Mesenchymal stem cell (in vitro differentiated cells and primary cell): Measurements from ENCODE around the gene BAZ1B.
A peak's percentile ranks its signal among the peaks of the same experiment; 100 is the strongest.

Experiments
- DNase-seq: peaks from one replicate; pipeline ENCODE4 v3.0.0-alpha.2; 2013
- H2AFZ ChIP-seq: one replicate; pipeline ENCODE4 v1.6.1; 2013; ENCODE audit warnings: low read depth, mild to moderate bottlenecking, control low read depth, inconsistent platforms, low read length, moderate library complexity
- H2AK5ac ChIP-seq: 2 replicates; pipeline ENCODE4 v1.6.1; 2013; ENCODE audit warnings: low read length, moderate library complexity, mild to moderate bottlenecking, inconsistent platforms; ENCODE audit not compliant: severe bottlenecking
- H2BK120ac ChIP-seq: one replicate; pipeline ENCODE4 v1.6.1; 2013; ENCODE audit warnings: low read depth, mild to moderate bottlenecking, inconsistent platforms, low read length, moderate library complexity
- H2BK12ac ChIP-seq, 2 experiments: one replicate each; pipeline ENCODE4 v1.6.1; 2013; ENCODE audit warnings: inconsistent platforms in 2 of 2, low read length in 2 of 2, mild to moderate bottlenecking in 2 of 2, moderate library complexity in 2 of 2, control low read depth in 1 of 2
- H2BK15ac ChIP-seq: one replicate; pipeline ENCODE4 v1.6.1; 2013; ENCODE audit warnings: mild to moderate bottlenecking, low read depth, inconsistent platforms; ENCODE audit not compliant: poor library complexity, severe bottlenecking
- H2BK5ac ChIP-seq: 2 replicates; pipeline ENCODE4 v1.6.1; 2013; ENCODE audit warnings: low read depth, mild to moderate bottlenecking, low read length, control low read depth, inconsistent platforms; ENCODE audit not compliant: poor library complexity, severe bottlenecking
- H3K14ac ChIP-seq, 2 experiments: one replicate each; pipeline ENCODE4 v1.6.1; 2013; ENCODE audit warnings: inconsistent platforms in 2 of 2, low read length in 2 of 2, control low read depth in 1 of 2, mild to moderate bottlenecking in 1 of 2, moderate library complexity in 1 of 2
- H3K18ac ChIP-seq, 2 experiments: one replicate each; pipeline ENCODE4 v1.6.1; 2013; ENCODE audit warnings: inconsistent platforms in 2 of 2, low read length in 2 of 2, control low read depth in 1 of 2, low read depth in 1 of 2, mild to moderate bottlenecking in 1 of 2
- H3K23ac ChIP-seq, 2 experiments: one replicate each; pipeline ENCODE4 v1.6.1; 2013; ENCODE audit warnings: inconsistent platforms in 2 of 2, low read length in 2 of 2, mild to moderate bottlenecking in 2 of 2, moderate library complexity in 2 of 2, control low read depth in 1 of 2
- H3K27ac ChIP-seq: 2 replicates; pipeline ENCODE4 v1.5.1; 2013; ENCODE audit warnings: mild to moderate bottlenecking, moderate library complexity, low read length, control low read depth, inconsistent platforms; ENCODE audit not compliant: poor library complexity, severe bottlenecking
- H3K27me3 ChIP-seq, 2 experiments: 2 replicates each; pipeline versions ENCODE4 v1.6.1 to v1.7.0; 2013; ENCODE audit warnings: low read length in 2 of 2, mild to moderate bottlenecking in 2 of 2, moderate library complexity in 2 of 2, control low read depth in 1 of 2, inconsistent platforms in 1 of 2; ENCODE audit not compliant: control insufficient read depth in 1 of 2, insufficient read depth in 1 of 2
- H3K36me3 ChIP-seq, 2 experiments: 2 replicates each; pipeline versions ENCODE4 v1.6.1 to v1.7.0; 2013; ENCODE audit warnings: low read length in 2 of 2, control low read depth in 1 of 2, inconsistent platforms in 1 of 2, low read depth in 1 of 2, mild to moderate bottlenecking in 1 of 2; ENCODE audit not compliant: insufficient read depth in 2 of 2, control insufficient read depth in 1 of 2
- H3K4ac ChIP-seq, 2 experiments: one replicate each; pipeline ENCODE4 v1.6.1; 2013; ENCODE audit warnings: inconsistent platforms in 2 of 2, low read length in 2 of 2, mild to moderate bottlenecking in 2 of 2, moderate library complexity in 2 of 2, control low read depth in 1 of 2, low read depth in 1 of 2
- H3K4me1 ChIP-seq: 2 replicates; pipeline ENCODE4 v1.6.1; 2013; ENCODE audit warnings: low read depth, low read length, control low read depth; ENCODE audit not compliant: control insufficient read depth, insufficient read depth
- H3K4me2 ChIP-seq: 2 replicates; pipeline ENCODE4 v1.6.1; 2013; ENCODE audit warnings: low read length, mild to moderate bottlenecking, inconsistent platforms; ENCODE audit not compliant: poor library complexity, severe bottlenecking
- H3K4me3 ChIP-seq, 2 experiments: 2 replicates each; pipeline versions ENCODE4 v1.5.1 to v1.7.0; 2013; ENCODE audit warnings: low read length in 2 of 2, mild to moderate bottlenecking in 2 of 2, control low read depth in 1 of 2, low read depth in 1 of 2; ENCODE audit not compliant: insufficient read depth in 1 of 2
- H3K79me1 ChIP-seq: replicated peaks from 2 replicates; pipeline ENCODE4 v1.6.1; 2013; ENCODE audit warnings: mild to moderate bottlenecking, control low read depth, low read length, inconsistent platforms; ENCODE audit not compliant: poor library complexity, severe bottlenecking
- H3K9ac ChIP-seq: 2 replicates; pipeline ENCODE4 v1.7.0; 2013; ENCODE audit warnings: mild to moderate bottlenecking, low read length, moderate library complexity
- H3K9me3 ChIP-seq: 2 replicates; pipeline ENCODE4 v1.7.0; 2013; ENCODE audit warnings: mild to moderate bottlenecking, low read length; ENCODE audit not compliant: control insufficient read depth
- H4K8ac ChIP-seq: one replicate; pipeline ENCODE4 v1.6.1; 2013; ENCODE audit warnings: inconsistent platforms, mild to moderate bottlenecking, low read length, moderate library complexity
- H4K91ac ChIP-seq: one replicate; pipeline ENCODE4 v1.6.1; 2013; ENCODE audit warnings: mild to moderate bottlenecking, low read length, inconsistent platforms
- WGBS: methylation state at CpG from one replicate; pipeline ENCODE4 v1.1.7; 2013; ENCODE audit warnings: mixed read lengths; 5-methylcytosine and 5-hydroxymethylcytosine counted together

Gene BAZ1B

GRCh38 chr7:73429622-73430505 lies 92.2 kb downstream of the BAZ1B start:
- H3K36me3 ChIP-seq = peaks cover 0 to 3% of the 10 kb centered on the region in 2 experiments
- no peak overlapping the region for H2AFZ ChIP-seq
- H3K4me2 ChIP-seq = no peak overlapping the region
- H4K91ac ChIP-seq = no peak overlapping the region
- no peak for DNase-seq
- H2BK12ac ChIP-seq = no peak overlapping the region
- no peak overlapping the region for H2BK5ac ChIP-seq
- H3K4me3 ChIP-seq = no peak overlapping the region
- no peak overlapping the region for H3K23ac ChIP-seq
- peaks cover 4% of the 10 kb centered on the region for H3K9me3 ChIP-seq
- H2AK5ac ChIP-seq = no peak overlapping the region
- no peaks in the 10 kb centered on the region for H3K79me1 ChIP-seq
- WGBS = 86% methylated on average over 5 of the region's 6 CpGs
- H3K14ac ChIP-seq = no peak overlapping the region
- no peak overlapping the region for H3K27ac ChIP-seq
- H2BK15ac ChIP-seq = no peak overlapping the region
- no peak overlapping the region for H3K18ac ChIP-seq
- peaks cover 6% of the 10 kb centered on the region for H3K4me1 ChIP-seq
- no peak overlapping the region for H3K9ac ChIP-seq
- no peak overlapping the region for H2BK120ac ChIP-seq
- H3K27me3 ChIP-seq = peaks cover 0 to 40% of the 10 kb centered on the region in 2 experiments
- H3K4ac ChIP-seq = no peak overlapping the region
- H4K8ac ChIP-seq = no peak overlapping the region

GRCh38 chr7:73429215-73429614 lies 92.9 kb downstream of the BAZ1B start:
- WGBS = 43% methylated on average over 17 of the region's 18 CpGs
- Histone ChIP-seq H3K36me3 (peaks cover 0 to 2% of the 10 kb centered on the region in 2 experiments), H3K79me1 (no peaks in the 10 kb centered on the region), H3K4ac (no peak overlapping the region), H2BK15ac (no peak overlapping the region), H3K18ac (no peak overlapping the region), H2AFZ (no peak overlapping the region), H3K4me2 (no peak overlapping the region), H2AK5ac (no peak overlapping the region), H3K23ac (no peak overlapping the region), H3K14ac (no peak overlapping the region), H2BK5ac (no peak overlapping the region), H4K91ac (no peak overlapping the region), H4K8ac (no peak overlapping the region), H3K9ac (no peak overlapping the region), H2BK12ac (no peak overlapping the region), H3K27ac (no peak overlapping the region), H2BK120ac (no peak overlapping the region), H3K4me1 (peaks cover 5% of the 10 kb centered on the region), H3K9me3 (no peaks in the 10 kb centered on the region), H3K27me3 (peaks cover 0 to 35% of the 10 kb centered on the region in 2 experiments), H3K4me3 (no peak overlapping the region)
- no peak for DNase-seq

GRCh38 chr7:73427902-73428787 lies 93.9 kb downstream of the BAZ1B start:
- no peak for DNase-seq
- H4K91ac ChIP-seq = no peak overlapping the region

GRCh38 chr7:73426016-73426415 lies 96.1 kb downstream of the BAZ1B start:
- Histone ChIP-seq H3K27ac (no peak overlapping the region), H3K36me3 (no peaks in the 10 kb centered on the region), H3K4me1 (peaks cover 7% of the 10 kb centered on the region), H2BK120ac (peak overlapping the region; percentile 15), H4K8ac (no peak overlapping the region), H2AK5ac (no peak overlapping the region), H4K91ac (no peak overlapping the region), H3K9ac (no peak overlapping the region), H3K4me2 (no peak overlapping the region), H2AFZ (no peak overlapping the region), H3K14ac (no peak overlapping the region), H2BK12ac (no peak overlapping the region), H3K4ac (no peak overlapping the region), H3K79me1 (no peaks in the 10 kb centered on the region), H2BK15ac (no peak overlapping the region), H3K9me3 (no peaks in the 10 kb centered on the region), H3K23ac (no peak overlapping the region), H3K27me3 (peaks cover 0 to 28% of the 10 kb centered on the region in 2 experiments), H3K18ac (no peak overlapping the region), H3K4me3 (no peak overlapping the region), H2BK5ac (no peak overlapping the region)
- 94% methylated on average over 8 of the region's 8 CpGs for WGBS
- DNase-seq = no peak

More at GRCh38 chr7:73427902-73428787, 93.9 kb downstream of the BAZ1B start:
- Histone ChIP-seq H2AK5ac (no peak overlapping the region), H2BK15ac (no peak overlapping the region), H3K18ac (no peak overlapping the region), H3K27ac (no peak overlapping the region), H3K4me1 (peaks cover 7% of the 10 kb centered on the region), H3K4ac (no peak overlapping the region), H3K9ac (no peak overlapping the region), H2AFZ (no peak overlapping the region), H3K4me3 (no peak overlapping the region), H2BK5ac (no peak overlapping the region), H3K23ac (no peak overlapping the region), H3K9me3 (no peaks in the 10 kb centered on the region), H3K36me3 (no peaks in the 10 kb centered on the region), H3K27me3 (peaks cover 0 to 36% of the 10 kb centered on the region in 2 experiments), H2BK120ac (no peak overlapping the region), H4K8ac (no peak overlapping the region), H3K4me2 (no peak overlapping the region), H3K79me1 (no peaks in the 10 kb centered on the region), H3K14ac (no peak overlapping the region), H2BK12ac (no peak overlapping the region)
- 76% methylated on average over 8 of the region's 8 CpGs for WGBS
